Measurements from ENCODE around the gene EFCAB12. TPM values are rescaled to one million over a fixed set of nuclear protein-coding genes. Genes with fewer than 3 reads are reported as not detected.

Gene EFCAB12
- total RNA-seq, 2 experiments from 2014 or later, result 0.67 to 0.71 TPM

DNA sequence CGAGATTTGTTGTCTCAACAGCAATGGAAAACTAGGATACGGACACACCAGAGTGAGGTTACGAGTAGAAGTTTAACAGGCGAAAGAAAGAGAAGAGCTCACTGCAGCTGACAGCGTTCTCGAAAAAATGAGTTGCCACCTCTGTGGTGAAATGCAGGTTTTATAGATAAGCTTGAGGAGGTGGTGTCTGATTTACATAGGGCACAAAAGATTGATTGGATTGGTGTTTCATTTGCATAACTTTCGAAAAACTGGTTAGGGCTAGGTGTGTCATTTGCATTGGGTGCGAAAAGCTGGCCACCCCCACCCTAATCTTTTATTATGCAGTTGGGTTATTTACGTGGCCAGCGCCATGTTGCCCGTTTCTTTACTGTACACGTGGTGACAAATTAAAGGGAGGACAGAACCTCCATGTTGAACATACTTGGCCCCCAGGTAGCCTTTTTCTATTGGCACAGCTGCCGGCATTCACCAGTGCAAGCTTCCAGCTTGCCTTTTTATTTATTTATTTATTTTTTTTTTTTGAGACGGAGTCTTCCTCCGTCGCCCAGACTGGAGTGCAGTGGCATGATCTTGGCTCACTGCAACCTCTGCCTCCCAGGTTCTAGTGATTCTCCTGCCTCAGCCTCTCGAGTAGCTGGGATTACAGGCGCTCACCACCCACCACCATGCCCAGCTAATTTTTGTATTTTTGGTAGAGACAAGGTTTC lies 19.9 kb upstream of the EFCAB12 start:
- CTCF ChIA-PET, result no interaction called here
- POLR2A ChIA-PET, result no interaction called here

DNA sequence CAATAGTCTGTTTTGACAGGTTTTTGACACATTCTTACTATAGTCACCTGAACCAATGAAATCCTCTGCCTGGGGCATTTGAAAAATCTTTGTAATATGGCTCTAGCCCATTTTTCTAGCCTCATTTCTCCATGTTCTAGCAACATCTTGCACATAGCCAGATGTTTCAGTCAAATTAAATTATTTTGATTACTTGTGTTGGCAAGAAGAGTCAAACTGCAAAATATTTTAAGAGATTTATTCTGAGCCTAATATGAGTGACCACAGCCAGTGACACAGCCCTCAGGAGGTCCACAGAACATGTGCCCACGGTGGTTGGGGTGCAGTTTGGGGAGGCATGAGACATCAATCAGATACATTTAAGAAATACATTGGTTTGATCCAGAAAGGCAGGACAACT lies 18.5 kb upstream of the EFCAB12 start:
- POLR2A ChIA-PET, result no interaction called here
- CTCF ChIA-PET, result no interaction called here

DNA sequence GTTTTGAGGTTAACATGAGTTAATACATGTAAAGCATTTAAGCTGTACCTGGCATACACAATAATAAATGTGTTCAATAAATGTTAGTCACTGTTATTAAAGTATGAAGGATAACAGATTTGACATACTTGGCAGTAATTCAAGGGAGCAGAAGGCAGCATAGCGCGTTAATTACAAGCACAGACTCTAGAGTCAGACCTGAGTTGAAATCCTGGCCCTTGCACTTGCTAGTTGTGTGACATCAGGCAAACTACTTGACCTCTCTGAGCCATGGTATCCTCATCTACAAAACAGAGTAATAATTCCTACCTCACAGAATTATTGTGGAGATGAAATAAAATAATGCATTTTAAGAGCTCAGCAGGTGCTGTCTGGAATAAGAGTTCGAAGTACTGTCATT lies 17.0 kb upstream of the EFCAB12 start:
- CTCF ChIA-PET, result no interaction called here
- POLR2A ChIA-PET, result no interaction called here

DNA sequence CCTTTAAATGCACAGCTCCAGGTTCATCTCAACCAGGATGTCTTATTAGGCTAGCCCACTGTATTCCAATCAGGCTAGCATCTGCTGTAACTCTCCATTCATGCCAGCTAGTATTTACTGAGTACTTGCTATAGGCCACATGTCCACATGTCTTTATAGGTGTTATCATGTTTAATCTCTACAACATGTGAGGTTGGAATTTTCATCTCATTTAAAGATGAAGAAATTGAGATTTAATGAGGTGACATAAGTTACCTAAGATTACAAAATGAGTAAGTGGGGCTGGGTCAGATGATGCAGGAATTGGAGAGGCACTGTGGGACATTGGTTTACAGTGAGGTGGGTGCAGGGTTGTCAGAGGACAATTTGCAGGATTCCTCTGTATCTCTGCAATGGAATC lies 14.5 kb upstream of the EFCAB12 start:
- ChIA-PET POLR2A (interaction anchor here (0.6 kb wide), 1 partner anchor 16 kb away, joined by 4 read pairs; no protein-coding TSS in a partner anchor), CTCF (no interaction called here)

DNA sequence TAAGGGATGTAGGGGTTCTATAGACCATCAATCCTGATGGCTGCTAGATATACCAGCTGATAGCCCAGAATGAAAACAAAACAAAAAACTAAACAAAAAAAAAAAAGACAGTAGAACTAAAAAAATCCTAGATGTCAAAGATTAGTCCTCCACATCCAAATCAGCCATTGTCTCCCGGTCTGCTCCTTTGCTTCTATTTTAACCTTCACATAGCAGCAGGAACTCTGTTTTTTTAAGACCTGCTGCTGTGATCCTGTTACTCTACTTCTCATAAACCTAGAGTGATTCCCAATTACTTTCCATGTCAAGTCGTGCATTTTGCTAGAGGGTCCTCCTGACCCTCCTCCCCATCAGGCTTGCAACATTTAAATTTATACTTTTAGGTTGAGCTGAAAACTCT lies 14.1 kb upstream of the EFCAB12 start:
- ChIA-PET CTCF (no interaction called here), POLR2A (interaction anchor here (0.6 kb wide), 1 partner anchor 16 kb away, joined by 4 read pairs; no protein-coding TSS in a partner anchor)

DNA sequence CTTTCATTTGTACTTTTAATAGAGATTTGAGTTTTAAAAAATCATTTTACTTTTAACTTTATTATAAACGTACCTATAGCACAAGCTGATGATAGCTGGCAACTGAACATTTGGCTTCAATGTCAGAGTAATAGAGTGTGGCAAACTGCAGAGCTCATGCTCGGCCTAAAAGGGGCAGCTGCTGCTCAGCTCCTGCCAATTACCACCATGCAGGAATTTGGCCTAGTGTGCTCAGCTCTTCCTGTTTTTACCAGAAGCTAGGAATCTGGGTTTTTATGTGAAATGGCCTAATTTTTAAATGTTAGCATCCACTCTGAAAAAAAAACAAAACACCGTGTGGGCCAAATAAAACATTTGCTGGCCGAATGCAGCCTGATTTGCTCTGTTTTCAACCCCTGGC lies 13.3 kb upstream of the EFCAB12 start:
- ChIA-PET CTCF (no interaction called here), POLR2A (no interaction called here)

DNA sequence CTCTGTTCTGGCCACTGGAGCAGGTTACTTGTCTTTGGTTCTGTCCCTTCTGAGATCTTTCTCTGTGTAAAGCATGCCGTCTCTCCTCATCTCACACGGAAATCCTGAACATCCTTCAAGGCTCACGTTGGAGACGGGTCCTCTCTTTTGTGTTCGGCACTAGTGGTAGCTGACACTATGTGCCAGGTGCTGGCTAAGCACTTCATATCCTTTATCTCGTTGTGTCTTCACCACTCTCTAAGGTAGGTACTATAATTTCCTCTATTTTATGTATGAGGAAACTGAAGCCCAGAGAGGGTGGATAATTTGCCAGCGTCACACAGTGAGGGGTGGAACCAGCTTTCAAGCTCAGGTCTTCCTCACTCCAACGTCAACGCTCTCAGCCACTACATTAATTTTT lies 12.8 kb upstream of the EFCAB12 start:
- ChIA-PET POLR2A (interaction anchor here (1.4 to 2.8 kb wide), 2 partner anchors 41 to 125 kb away, joined by 3 to 19 read pairs; a partner anchor contains a TSS), CTCF (interaction anchor here (1.1 kb wide), 1 partner anchor 388 kb away, joined by 3 read pairs; no protein-coding TSS in a partner anchor)

DNA sequence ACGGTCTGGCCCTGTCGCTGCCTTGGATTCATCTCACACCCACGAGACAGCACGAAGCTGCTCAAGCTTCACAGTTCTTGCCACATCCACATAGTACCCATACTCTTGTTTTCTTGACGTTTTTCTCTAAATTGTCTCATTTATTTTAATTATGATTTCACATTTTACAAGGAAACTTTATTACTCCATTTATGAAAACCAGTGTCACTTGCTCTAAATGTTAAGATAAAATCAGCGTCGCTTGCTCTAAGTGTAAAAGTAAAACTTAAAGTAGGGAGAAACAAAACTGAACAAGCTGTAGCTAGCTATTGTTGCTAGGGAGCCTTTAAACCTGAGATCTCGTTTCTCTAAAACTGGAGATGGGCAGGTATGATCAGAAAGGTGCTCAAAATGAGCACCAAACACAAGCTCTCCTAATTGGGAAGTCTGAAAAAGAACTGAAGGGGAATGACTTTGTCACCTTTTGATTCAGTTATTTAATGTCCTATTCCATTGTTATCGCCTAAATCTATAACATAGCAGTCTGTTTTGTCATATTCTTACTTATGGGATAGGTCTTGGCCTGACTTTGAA lies 12.3 kb upstream of the EFCAB12 start:
- ChIA-PET CTCF (interaction anchor here (1.1 kb wide), 1 partner anchor 387 kb away, joined by 3 read pairs; no protein-coding TSS in a partner anchor), POLR2A (interaction anchor here (1.4 to 2.8 kb wide), 3 partner anchors 12 to 125 kb away, joined by 3 to 19 read pairs (median 5); partner anchors contain the start of gene EFCAB12)

DNA sequence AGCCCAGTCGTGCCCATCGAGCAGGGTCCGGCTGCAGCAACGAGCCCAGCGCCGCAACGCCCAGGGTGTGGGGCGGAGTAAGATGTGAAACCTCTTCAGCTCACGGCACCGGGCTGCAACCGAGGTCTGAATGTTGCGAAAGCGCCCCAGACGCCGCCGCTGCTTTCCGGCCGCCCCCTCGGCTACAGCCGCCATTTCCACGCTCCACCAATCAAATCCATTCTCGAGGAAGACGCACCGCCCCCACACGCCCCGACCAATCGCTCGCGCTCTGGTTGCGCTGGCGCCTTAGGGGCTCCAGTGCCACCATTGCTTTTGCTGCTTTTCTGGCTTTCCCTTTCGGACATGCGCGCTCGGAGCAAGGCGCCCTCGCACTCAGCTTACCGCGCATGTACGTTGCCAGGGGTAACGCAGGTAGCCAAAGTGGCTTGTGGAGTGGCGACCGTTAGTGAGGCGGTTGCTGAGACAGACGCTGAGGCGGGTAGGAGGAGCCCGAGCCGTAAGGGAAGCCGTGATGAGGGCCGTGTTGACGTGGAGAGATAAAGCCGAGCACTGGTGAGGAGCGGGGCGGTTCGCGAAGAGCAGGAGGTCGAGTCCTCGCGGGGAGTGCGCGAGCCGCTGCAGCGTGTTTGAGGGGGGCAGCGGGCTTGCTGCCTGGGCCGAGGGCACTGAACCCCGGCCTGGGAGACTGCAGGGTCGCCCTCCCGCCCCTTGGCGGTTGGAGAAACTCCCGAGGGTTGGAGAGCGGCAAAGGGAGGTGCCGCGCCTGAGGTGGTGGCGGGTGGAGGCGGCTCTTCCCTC lies 11.6 kb upstream of the EFCAB12 start, which contains the start of the genes IFT122 and MBD4:
Gene IFT122 (plus strand): TSS at position 408 of the 801 bp plus-strand sequence. CDS start 107 bp downstream, at position 515.
Gene MBD4 (minus strand): TSS at position 132 of the 801 bp plus-strand sequence. CDS start 115 bp downstream, at position 17.
- POLR2A ChIA-PET, result interaction anchor here (0.6 to 2.8 kb wide), 4 partner anchors 12 to 132 kb away, joined by 3 to 19 read pairs (median 7); partner anchors contain the start of gene EFCAB12

DNA sequence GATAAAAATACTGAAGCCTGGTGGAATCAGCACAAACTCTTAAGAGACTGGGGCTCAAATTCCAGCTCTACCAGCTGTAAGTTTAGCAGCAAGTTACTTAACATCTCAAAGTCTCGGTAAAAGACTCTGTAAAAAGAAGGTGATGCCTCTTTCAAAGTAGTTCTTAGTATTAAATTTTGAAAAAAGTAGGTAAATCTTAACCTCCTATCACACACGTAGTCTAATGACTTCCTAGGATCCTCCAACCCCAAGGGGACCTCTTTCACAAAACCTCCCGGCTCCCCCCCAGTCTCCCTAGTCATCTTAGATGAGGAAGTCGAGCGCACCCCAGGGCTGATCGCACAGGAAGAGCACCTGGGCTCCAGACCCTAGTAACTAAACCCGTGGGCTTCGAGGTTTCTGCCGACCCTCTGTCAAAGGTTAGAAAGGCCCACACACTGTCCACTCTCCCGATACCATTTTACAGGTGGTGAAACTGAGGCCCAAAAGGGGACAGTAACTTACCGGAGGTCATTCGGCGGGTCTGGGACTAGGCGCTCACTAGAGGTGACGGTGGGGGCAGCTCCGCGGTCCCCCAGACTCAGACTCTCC lies 10.9 kb upstream of the EFCAB12 start:
- ChIA-PET CTCF (interaction anchor here (0.5 to 0.9 kb wide), 3 partner anchors 19 to 124 kb away, joined by 3 read pairs; a partner anchor contains a TSS), POLR2A (interaction anchor here (0.6 to 2.8 kb wide), 3 partner anchors 11 to 131 kb away, joined by 5 to 19 read pairs (median 9); partner anchors contain the start of gene EFCAB12)

More for the DNA sequence above, 11.6 kb upstream of the EFCAB12 start, which contains the start of the genes IFT122 and MBD4:
- CTCF ChIA-PET, result interaction anchor here (0.5 to 1.1 kb wide), 4 partner anchors 18 to 386 kb away, joined by 3 read pairs; a partner anchor contains a TSS

DNA sequence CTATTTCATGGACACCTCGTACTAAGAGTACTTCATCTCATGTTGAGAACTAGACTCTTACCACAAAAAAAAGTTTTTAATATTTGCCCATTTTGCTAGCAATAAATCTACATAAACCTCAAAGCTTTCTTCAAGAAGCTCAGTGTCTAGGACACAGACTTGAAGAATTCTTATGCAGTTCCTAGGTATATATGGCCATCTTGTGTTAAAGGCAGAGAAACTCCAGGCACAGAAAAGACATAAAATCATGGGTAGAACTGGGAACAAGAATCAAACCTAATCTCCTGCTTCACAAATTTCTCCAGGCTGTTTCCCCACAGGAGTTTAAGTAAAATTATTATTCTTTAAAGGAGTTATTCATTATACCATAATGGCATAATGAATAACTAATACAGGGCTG lies 6.9 kb upstream of the EFCAB12 start:
- CTCF ChIA-PET, result no interaction called here
- POLR2A ChIA-PET, result no interaction called here

DNA sequence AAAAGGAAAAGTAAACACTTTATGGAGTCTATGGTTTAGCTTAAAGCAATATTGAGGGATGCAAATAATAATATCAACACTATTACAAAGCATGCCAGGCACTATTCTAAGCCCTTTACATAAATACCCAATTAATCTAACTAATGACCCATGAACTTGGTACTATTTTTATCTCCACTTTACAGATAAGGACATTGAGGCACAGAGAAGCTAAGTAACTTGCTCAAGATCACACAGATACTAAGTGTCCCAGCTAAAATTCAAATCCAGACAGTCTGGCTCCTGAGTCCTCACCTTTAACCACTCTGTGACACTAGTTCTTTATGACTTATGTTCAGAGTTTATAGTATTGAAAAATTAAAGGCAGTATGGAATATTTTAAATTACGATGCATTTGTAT lies 5.7 kb upstream of the EFCAB12 start:
- ChIA-PET POLR2A (no interaction called here), CTCF (no interaction called here)

DNA sequence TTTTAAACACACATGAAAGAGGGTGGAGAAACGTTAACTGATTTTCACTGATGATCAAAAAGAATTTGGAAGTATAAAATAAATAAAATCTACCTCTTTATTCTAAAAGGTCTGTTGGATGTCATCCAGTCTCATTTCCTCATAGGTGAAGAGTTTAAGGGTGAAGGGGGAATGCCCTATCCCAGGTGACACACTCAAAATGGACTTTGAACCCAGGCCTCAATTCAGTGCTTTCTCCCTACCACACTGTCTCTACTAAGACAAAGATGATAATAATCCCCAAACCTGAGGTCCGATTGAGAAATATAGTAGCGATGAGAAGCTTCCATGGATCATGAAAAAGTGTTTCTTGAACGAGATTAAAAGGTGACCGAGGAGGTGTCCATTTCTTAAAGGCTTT lies 5.1 kb upstream of the EFCAB12 start:
- ChIA-PET CTCF (no interaction called here), POLR2A (no interaction called here)

DNA sequence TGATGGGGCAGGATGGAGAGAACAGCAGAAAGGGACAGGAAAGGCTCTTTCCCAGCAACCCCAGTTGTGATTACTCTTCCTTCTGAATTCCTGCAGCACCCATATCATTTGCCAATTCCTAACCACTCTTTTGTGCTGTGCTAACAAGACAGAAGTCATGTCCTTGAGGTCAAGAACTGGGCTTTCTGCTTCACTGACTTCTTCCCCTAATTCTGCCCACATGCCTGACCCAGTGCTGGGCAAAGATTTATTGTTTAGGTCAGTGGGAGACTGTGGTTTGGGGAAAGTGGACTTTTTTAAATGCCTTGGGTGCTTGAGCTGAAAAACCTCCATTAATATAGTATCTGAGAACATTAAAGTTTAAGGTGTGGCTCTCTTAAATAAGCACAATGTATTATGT lies 4.2 kb upstream of the EFCAB12 start:
- ChIA-PET CTCF (no interaction called here), POLR2A (no interaction called here)

DNA sequence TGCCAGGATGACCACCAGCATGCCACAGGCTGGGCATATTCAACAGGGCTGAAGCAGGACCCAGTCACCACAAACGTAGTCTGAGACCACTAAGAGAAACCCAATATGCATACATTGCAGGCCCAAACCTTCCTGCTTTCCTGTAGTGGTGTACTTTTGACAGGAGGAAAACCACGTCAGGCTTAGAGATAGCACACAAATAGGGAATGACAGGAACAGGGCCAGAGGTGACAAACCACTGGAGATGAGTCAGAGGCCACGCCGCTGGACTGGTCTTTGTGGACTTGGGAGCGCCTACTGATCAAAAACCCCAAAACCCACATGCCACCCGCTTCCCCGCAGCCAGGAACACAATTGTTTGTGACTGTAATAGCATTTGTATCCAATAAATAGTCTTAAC lies 3.6 kb upstream of the EFCAB12 start:
- CTCF ChIA-PET, result no interaction called here
- POLR2A ChIA-PET, result no interaction called here

DNA sequence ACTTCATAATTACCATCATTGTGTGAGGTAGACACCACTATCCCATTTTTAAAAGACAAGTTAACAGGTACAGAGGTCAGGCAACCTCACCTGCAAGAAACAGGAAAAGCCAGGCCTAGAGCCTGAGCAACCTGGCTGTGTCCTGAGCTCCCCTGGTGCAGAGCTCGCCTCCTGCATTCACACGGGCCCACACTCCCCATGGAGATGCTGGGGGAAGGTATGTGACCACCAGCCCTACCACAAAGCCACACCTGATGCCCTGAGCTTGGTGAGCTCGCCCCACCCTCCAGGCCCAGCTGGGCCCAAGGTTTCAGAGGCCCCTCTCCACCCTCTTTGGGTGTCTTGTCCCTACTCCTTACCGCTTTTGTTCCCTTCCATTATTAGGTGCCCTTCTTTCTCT lies 1.2 kb upstream of the EFCAB12 start:
- ChIA-PET POLR2A (no interaction called here), CTCF (no interaction called here)

DNA sequence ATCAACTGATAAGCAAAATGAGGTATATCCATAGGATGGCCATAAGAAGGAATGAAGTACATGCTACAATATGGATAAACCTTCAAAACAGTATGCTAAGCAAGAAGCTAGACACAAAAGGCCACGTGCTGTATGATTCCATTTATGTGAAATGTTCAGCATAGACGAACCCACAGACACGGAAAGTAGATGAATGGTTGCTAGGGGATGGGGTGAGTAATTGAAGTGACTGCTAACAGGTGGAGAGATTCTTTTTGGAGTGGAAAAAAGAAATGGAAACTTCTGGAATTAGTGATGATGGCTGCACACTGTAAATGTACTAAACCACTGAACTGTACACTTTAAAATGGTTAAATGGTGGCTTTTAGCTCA lies 630 bp upstream of the EFCAB12 start:
- ChIA-PET POLR2A (interaction anchor here (1.6 kb wide), 1 partner anchor 11 kb away, joined by 5 read pairs; the partner anchor contains the start of genes IFT122 and MBD4), CTCF (no interaction called here)

DNA sequence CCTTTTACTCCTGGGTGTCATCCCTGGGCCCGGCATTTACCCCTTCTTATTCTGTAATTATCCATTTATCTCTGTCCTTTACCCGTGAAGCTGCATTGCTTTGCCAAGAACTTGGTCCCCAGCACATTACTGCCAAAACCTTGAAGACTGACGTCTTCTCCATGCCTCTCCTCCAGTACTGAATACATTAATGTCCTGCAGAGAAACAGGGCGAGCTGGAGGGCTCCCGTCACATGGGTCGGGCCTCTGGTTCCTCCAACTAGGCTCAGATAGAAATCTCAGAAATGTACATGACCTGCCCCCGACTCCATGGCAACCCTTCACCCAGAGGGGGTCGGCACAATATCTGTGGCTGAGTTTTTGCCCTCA lies 445 bp downstream of the EFCAB12 start:
- CTCF ChIA-PET, result no interaction called here
- POLR2A ChIA-PET, result interaction anchor here (0.6 to 1.6 kb wide), 2 partner anchors 12 to 30 kb away, joined by 3 to 5 read pairs; partner anchors contain the start of genes IFT122 and MBD4

DNA sequence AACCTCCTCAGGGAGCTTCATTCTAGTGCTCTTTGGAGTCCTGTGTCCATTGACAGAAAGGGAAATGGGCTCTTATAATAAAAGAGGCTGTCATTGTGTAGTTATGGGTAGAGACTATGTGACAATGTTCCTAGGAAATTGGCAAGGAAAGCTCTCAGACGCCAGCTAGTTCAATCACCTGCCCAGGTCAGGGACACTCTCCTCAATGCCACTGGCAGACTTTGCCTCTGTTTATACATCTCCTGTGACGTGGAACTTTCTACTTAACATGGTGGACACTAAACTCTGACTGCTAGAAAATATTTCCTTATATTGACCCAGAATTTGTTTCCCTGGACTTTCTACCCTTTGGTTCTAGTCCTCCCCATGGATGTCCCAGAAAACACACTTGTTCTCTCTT lies 2.8 kb downstream of the EFCAB12 start:
- ChIA-PET POLR2A (interaction anchor here (0.6 kb wide), 1 partner anchor 1507 kb away, joined by 4 read pairs; no protein-coding TSS in a partner anchor), CTCF (no interaction called here)

DNA sequence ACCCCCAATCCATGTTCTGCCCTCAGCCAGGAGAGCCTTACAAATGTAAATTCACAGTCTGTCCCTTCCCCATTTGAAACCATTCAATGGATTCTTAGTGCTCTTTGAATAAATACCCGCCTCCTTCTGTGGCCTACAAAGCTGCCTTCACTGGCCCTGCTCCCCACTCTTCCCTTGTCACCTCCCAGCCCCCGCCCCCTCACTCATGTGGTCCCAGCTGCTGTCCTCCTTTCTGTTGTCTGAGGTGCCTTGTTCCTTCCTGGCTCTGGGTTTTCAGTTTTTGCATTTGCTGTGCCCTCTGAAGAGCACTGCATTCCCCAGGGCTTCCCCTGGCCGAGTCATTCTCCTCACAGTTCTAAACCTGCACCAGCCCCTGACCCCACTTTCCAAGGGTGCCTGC lies 3.2 kb downstream of the EFCAB12 start:
- ChIA-PET CTCF (no interaction called here), POLR2A (no interaction called here)

All from activated CD8-positive, alpha-beta memory T cell treated with anti-CD3 and anti-CD28 coated beads for 36 hours (primary cell).